ENCODE measurements around the gene KLHL29.

- TF ChIP-seq, protein P1, sequence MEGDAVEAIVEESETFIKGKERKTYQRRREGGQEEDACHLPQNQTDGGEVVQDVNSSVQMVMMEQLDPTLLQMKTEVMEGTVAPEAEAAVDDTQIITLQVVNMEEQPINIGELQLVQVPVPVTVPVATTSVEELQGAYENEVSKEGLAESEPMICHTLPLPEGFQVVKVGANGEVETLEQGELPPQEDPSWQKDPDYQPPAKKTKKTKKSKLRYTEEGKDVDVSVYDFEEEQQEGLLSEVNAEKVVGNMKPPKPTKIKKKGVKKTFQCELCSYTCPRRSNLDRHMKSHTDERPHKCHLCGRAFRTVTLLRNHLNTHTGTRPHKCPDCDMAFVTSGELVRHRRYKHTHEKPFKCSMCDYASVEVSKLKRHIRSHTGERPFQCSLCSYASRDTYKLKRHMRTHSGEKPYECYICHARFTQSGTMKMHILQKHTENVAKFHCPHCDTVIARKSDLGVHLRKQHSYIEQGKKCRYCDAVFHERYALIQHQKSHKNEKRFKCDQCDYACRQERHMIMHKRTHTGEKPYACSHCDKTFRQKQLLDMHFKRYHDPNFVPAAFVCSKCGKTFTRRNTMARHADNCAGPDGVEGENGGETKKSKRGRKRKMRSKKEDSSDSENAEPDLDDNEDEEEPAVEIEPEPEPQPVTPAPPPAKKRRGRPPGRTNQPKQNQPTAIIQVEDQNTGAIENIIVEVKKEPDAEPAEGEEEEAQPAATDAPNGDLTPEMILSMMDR (IDR thresholded peaks at IDR 0.05; ENCODE audit: borderline replicate concordance, extremely low read depth, low read length, poor library complexity, severe bottlenecking): no peak
- TF ChIP-seq EZH2 (IDR thresholded peaks at IDR 0.05; ENCODE audit: borderline replicate concordance, low read depth, low read length, severe bottlenecking): no peak
These were observed 145.9 kb downstream of the KLHL29 start for GRCh38 chr2:23530909-23531276.

Data from DND-41 (cell line).